Measurements from ENCODE around the gene KCNE4.

DNA sequence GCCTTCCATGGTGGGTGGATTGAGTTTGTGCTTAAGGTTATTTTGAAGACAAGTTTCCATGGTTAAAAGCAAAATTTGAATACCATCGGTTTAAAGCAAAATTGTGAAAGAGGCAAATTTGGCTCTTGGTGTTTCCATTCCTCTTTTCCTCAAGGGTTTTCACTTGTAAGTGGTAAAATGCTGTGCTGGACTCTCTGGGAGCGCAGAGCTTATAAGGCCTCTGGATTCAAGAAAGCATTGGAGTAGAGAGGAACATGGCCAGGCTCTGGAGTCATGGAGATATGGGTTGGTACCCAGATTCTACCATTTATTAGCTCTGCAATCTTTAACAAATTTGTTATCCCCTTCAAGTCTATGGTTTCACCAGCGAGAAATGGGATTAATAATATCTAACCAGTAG is 17.5 kb downstream of the KCNE4 start:
- TF ChIP-seq, protein P1, sequence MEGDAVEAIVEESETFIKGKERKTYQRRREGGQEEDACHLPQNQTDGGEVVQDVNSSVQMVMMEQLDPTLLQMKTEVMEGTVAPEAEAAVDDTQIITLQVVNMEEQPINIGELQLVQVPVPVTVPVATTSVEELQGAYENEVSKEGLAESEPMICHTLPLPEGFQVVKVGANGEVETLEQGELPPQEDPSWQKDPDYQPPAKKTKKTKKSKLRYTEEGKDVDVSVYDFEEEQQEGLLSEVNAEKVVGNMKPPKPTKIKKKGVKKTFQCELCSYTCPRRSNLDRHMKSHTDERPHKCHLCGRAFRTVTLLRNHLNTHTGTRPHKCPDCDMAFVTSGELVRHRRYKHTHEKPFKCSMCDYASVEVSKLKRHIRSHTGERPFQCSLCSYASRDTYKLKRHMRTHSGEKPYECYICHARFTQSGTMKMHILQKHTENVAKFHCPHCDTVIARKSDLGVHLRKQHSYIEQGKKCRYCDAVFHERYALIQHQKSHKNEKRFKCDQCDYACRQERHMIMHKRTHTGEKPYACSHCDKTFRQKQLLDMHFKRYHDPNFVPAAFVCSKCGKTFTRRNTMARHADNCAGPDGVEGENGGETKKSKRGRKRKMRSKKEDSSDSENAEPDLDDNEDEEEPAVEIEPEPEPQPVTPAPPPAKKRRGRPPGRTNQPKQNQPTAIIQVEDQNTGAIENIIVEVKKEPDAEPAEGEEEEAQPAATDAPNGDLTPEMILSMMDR (IDR thresholded peaks at IDR 0.05; ENCODE audit: low read length): no peak
- TF ChIP-seq EZH2 (optimal IDR thresholded peaks at IDR 0.05; ENCODE audit: low read depth, low read length) (no peak), EZH2phosphoT487 (IDR thresholded peaks at IDR 0.05; ENCODE audit: low read length) (no peak)
